ENCODE data around the gene CRYBG1. TPM values are rescaled to one million over a fixed set of nuclear protein-coding genes. Genes with fewer than 3 reads are reported as not detected.

Gene CRYBG1
- total and polyA plus RNA-seq, 4 experiments from 2014 or later: 20.5 to 47.1 (median 38.5) TPM

DNA sequence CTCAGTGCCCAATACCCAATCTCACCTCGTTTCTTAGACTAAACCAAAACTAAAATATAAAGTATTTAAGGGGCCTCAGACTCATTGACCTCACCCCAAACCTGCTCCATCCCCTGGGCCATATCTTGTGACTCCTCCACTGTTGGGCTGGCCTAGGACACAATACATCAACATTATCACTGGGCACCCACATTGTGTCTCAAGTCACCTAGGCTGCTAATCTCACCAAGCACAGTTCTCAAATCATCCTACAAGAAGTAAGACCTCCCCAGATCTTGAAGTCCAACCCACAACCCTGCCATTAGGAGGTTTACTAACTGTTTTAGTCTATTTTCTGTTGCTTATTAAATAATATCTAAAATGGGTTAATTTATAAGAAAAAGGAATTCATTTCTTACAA, 96.2 kb downstream of the CRYBG1 start:
- no peaks in the 10 kb centered on the region for H3K36me3 ChIP-seq (ENCODE audit: insufficient read depth, low read length)
- H3K27ac Mint-ChIP-seq: no peak overlapping the region
- no peak overlapping the region for H3K4me3 Mint-ChIP-seq
- no peak for DNase-seq
- intact Hi-C loops (cut with micrococcal nuclease): no loop called here
- H3K4me1 Mint-ChIP-seq: no peaks in the 10 kb centered on the region
- no peak overlapping the region for H3K4me3 ChIP-seq (ENCODE audit: low read length in 2 of 2)
- no peaks in the 10 kb centered on the region for H3K4me1 ChIP-seq (ENCODE audit: insufficient read depth, low read length)
- CTCF ChIA-PET (ENCODE audit: partially characterized antibody): no interaction called here
- no peaks in the 10 kb centered on the region for H3K36me3 Mint-ChIP-seq
- H3K27me3 ChIP-seq (ENCODE audit: insufficient read depth, low read length): no peaks in the 10 kb centered on the region
- H3K27ac ChIP-seq (ENCODE audit: low read depth, low read length): no peak overlapping the region
- no peaks in the 10 kb centered on the region for H3K9me3 Mint-ChIP-seq
- peaks cover 0 to 8% of the 10 kb centered on the region in 2 donors for H3K27me3 Mint-ChIP-seq
- POLR2A ChIA-PET (ENCODE audit: partially characterized antibody): no interaction called here
- H3K9me3 ChIP-seq (ENCODE audit: control insufficient read depth in 1 of 2, low read length in 2 of 2): no peaks in the 10 kb centered on the region

DNA sequence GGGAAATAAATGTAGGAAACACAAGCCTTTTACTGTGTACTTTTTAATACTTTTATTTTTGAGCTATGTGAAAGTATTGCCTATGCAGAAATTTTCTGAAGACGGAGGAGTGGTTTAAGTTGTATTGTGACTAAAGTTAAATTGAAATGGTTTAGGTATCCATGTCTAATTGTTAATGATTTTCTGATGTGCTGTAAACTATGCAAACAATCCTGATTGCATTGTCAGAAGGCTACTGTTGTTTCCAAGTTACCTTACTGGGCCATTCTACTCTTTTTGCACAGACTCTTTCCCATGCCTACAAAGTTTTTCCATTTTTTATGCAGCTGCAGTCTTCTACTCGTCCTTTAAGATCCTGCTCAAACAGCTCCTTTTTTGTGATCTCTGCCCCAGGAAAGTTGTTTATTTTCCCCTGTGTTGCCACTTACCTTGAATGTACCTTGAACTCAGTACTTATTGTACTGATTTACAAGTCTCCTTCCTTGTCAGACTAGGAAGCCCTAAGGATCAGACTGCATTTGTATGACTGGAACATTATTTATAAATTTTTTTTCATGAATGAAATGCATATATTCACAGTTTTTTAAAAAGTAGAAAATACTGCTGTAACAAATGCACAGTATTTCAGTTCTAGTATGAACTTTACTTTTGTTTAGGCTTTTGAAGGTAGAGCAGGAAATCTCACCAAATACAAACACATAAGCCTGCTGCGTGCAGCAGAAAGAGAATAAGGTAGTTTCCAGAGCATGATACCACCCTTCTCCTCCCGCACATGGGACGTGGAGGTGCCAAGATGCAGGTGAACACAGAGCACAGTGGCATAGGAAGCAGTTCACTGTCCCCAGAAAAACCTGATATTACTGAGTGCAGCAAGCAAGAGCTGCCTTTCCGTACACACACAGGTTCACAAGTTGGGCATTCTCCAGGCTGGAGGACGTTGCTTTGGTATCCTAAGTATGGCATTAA, 97.8 kb downstream of the CRYBG1 start:
- Histone ChIP-seq H3K27me3 (ENCODE audit: insufficient read depth, low read length) (no peaks in the 10 kb centered on the region), H3K9me3 (ENCODE audit: control insufficient read depth in 1 of 2, low read length in 2 of 2) (no peaks in the 10 kb centered on the region), H3K36me3 (ENCODE audit: insufficient read depth, low read length) (no peaks in the 10 kb centered on the region), H3K4me3 (ENCODE audit: low read length in 2 of 2) (no peak overlapping the region), H3K4me1 (ENCODE audit: insufficient read depth, low read length) (no peaks in the 10 kb centered on the region), H3K27ac (ENCODE audit: low read depth, low read length) (no peak overlapping the region)
- H3K27me3 Mint-ChIP-seq: peaks cover 0 to 10% of the 10 kb centered on the region in 2 donors
- H3K36me3 Mint-ChIP-seq: no peaks in the 10 kb centered on the region
- no peaks in the 10 kb centered on the region for H3K4me1 Mint-ChIP-seq
- POLR2A ChIA-PET (ENCODE audit: partially characterized antibody): no interaction called here
- intact Hi-C loops (cut with micrococcal nuclease): no loop called here
- CTCF ChIA-PET (ENCODE audit: partially characterized antibody): interaction anchor here (1.2 to 4.0 kb wide), 2 partner anchors 55 to 108 kb away, joined by 3 to 12 read pairs; no protein-coding TSS in a partner anchor
- no peak overlapping the region for H3K4me3 Mint-ChIP-seq
- H3K27ac Mint-ChIP-seq: no peak overlapping the region
- no peak for DNase-seq
- no peaks in the 10 kb centered on the region for H3K9me3 Mint-ChIP-seq

DNA sequence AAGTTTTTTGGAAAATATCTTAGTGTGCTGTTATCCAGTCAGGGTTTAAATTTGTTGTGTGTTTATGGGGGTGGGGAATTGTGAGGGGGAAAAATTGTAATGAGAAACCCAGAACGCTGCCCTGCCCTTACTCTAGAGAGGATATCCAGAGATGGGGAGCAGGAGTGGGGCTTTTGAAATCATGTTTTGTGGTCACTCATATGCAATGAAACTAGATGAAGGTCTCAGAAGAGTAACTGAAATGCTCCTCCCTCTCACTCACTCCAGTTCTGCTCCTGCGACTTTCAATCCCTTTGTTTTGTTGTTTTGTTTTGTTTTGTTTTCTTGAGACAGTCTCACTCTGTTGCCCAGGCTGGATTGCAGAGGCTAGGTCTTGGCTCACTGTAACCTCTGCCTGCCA, 100.0 kb downstream of the CRYBG1 start:
- no peak overlapping the region for H3K27ac Mint-ChIP-seq
- intact Hi-C loops (cut with micrococcal nuclease): no loop called here
- CTCF ChIA-PET (ENCODE audit: partially characterized antibody): interaction anchor here (1.0 to 4.0 kb wide), 3 partner anchors 16 to 106 kb away, joined by 3 to 12 read pairs (median 3); no protein-coding TSS in a partner anchor
- Histone ChIP-seq H3K4me1 (ENCODE audit: insufficient read depth, low read length) (no peaks in the 10 kb centered on the region), H3K27ac (ENCODE audit: low read depth, low read length) (no peak overlapping the region), H3K9me3 (ENCODE audit: control insufficient read depth in 1 of 2, low read length in 2 of 2) (no peaks in the 10 kb centered on the region), H3K4me3 (ENCODE audit: low read length in 2 of 2) (no peak overlapping the region), H3K27me3 (ENCODE audit: insufficient read depth, low read length) (no peaks in the 10 kb centered on the region), H3K36me3 (ENCODE audit: insufficient read depth, low read length) (no peaks in the 10 kb centered on the region)
- H3K27me3 Mint-ChIP-seq: peaks cover 0 to 14% of the 10 kb centered on the region in 2 donors
- POLR2A ChIA-PET (ENCODE audit: partially characterized antibody): no interaction called here
- no peaks in the 10 kb centered on the region for H3K9me3 Mint-ChIP-seq
- no peaks in the 10 kb centered on the region for H3K4me1 Mint-ChIP-seq
- H3K36me3 Mint-ChIP-seq: no peaks in the 10 kb centered on the region
- H3K4me3 Mint-ChIP-seq: no peak overlapping the region
- DNase-seq: no peak

DNA sequence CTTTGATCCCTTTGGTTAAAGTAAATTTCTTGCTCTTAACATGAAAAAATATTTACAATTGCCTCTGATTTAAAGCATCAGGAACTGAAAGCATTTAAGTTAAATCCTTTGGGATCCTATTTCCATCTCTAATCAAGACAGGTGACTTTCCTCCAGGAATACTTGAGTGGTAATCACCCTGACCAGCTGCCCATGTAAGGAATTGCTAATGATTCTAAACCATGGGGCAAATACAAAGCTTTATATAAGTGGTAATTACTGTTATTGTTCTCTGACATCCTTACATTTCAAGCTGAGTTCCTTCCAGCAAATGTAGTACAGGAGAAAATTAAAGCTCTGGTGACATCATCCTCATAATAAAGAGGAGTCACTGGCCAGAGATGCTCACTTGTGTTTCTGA, 100.6 kb downstream of the CRYBG1 start:
- DNase-seq: no peak
- Mint-ChIP-seq H3K4me1 (no peaks in the 10 kb centered on the region), H3K36me3 (no peaks in the 10 kb centered on the region), H3K27ac (no peak overlapping the region), H3K27me3 (peaks cover 1 to 18% of the 10 kb centered on the region in 2 donors), H3K4me3 (no peak overlapping the region), H3K9me3 (no peaks in the 10 kb centered on the region)
- no peaks in the 10 kb centered on the region for H3K4me1 ChIP-seq (ENCODE audit: insufficient read depth, low read length)
- no peak overlapping the region for H3K27ac ChIP-seq (ENCODE audit: low read depth, low read length)
- H3K36me3 ChIP-seq (ENCODE audit: insufficient read depth, low read length): no peaks in the 10 kb centered on the region
- H3K27me3 ChIP-seq (ENCODE audit: insufficient read depth, low read length): no peaks in the 10 kb centered on the region
- intact Hi-C loops (cut with micrococcal nuclease): no loop called here
- ChIA-PET CTCF (ENCODE audit: partially characterized antibody) (interaction anchor here (1.0 to 4.0 kb wide), 3 partner anchors 15 to 518 kb away, joined by 3 to 12 read pairs (median 3); no protein-coding TSS in a partner anchor), POLR2A (ENCODE audit: partially characterized antibody) (no interaction called here)
- H3K9me3 ChIP-seq (ENCODE audit: control insufficient read depth in 1 of 2, low read length in 2 of 2): no peaks in the 10 kb centered on the region
- H3K4me3 ChIP-seq (ENCODE audit: low read length in 2 of 2): no peak overlapping the region

DNA sequence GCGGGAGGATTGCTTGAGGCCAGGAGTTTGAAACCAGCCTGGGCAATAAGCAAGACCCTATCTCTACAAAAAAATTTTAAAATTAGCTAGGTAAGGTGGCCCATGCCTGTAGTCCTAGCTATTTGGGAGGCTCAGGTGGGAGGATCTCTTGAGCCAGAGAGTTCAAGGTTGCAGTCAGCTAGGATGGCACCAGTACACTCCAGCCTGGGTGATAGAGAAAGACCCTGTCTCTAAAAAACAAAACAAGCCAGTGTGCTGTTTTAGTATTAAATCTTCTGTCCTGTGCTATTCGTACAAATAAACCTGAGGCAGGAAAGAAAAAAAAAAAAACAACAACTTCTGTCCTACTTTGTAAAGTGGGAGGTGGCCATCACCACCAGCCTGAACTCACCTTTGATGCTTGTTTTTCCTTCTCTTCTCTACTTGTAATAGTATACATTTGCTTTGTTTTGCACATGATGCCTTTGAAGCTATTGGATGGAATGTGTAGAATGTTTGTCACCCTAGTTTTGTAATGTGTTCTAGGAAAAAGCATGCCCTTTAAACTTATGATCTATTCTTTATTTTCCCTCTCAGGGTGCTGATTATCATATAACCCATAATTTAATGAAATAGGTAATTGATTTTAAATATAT, 102.5 kb downstream of the CRYBG1 start:
- intact Hi-C loops (cut with micrococcal nuclease): no loop called here
- no peak overlapping the region for H3K27ac ChIP-seq (ENCODE audit: low read depth, low read length)
- H3K36me3 ChIP-seq (ENCODE audit: insufficient read depth, low read length): no peaks in the 10 kb centered on the region
- no peaks in the 10 kb centered on the region for H3K9me3 Mint-ChIP-seq
- no peaks in the 10 kb centered on the region for H3K36me3 Mint-ChIP-seq
- no peak overlapping the region for H3K4me3 Mint-ChIP-seq
- H3K27me3 Mint-ChIP-seq: peaks cover 2 to 18% of the 10 kb centered on the region in 2 donors
- H3K4me1 Mint-ChIP-seq: no peaks in the 10 kb centered on the region
- POLR2A ChIA-PET (ENCODE audit: partially characterized antibody): interaction anchor here (0.6 to 0.9 kb wide), 2 partner anchors 10 to 46 kb away, joined by 3 read pairs; no protein-coding TSS in a partner anchor
- H3K4me3 ChIP-seq (ENCODE audit: low read length in 2 of 2): no peak overlapping the region
- CTCF ChIA-PET (ENCODE audit: partially characterized antibody): interaction anchor here (1.5 to 2.0 kb wide), 3 partner anchors 14 to 19 kb away, joined by 3 to 8 read pairs (median 3); no protein-coding TSS in a partner anchor
- no peaks in the 10 kb centered on the region for H3K27me3 ChIP-seq (ENCODE audit: insufficient read depth, low read length)
- H3K27ac Mint-ChIP-seq: peak overlapping the region in 1 of 7 donors; percentile 7
- DNase-seq: no peak
- no peaks in the 10 kb centered on the region for H3K4me1 ChIP-seq (ENCODE audit: insufficient read depth, low read length)
- H3K9me3 ChIP-seq (ENCODE audit: control insufficient read depth in 1 of 2, low read length in 2 of 2): no peaks in the 10 kb centered on the region

DNA sequence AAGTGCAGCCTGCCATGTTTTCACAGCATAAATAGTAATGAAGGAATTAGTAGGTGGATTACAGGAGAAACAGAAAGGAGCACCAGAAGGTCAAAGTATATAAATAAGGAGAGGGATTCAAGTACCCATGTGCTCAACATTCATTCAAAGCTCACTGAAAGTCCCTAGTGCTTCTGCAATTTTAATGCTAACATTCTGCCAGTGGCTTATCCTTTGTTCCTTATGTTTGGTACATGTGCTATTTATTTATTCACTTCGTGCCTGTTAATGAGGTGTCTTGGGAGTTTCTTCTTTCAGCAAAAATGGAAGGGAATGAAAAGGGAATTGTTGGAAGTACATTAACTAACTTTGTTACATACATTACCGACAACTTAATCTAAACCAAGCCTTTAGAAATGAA, 105.7 kb downstream of the CRYBG1 start:
- H3K27me3 Mint-ChIP-seq: peaks cover 3 to 21% of the 10 kb centered on the region in 2 donors
- H3K4me1 ChIP-seq (ENCODE audit: insufficient read depth, low read length): no peaks in the 10 kb centered on the region
- CTCF ChIA-PET (ENCODE audit: partially characterized antibody): no interaction called here
- no peak overlapping the region for H3K4me3 ChIP-seq (ENCODE audit: low read length in 2 of 2)
- POLR2A ChIA-PET (ENCODE audit: partially characterized antibody): no interaction called here
- no peaks in the 10 kb centered on the region for H3K9me3 ChIP-seq (ENCODE audit: control insufficient read depth in 1 of 2, low read length in 2 of 2)
- no peak for DNase-seq
- intact Hi-C loops (cut with micrococcal nuclease): no loop called here
- no peaks in the 10 kb centered on the region for H3K9me3 Mint-ChIP-seq
- H3K27me3 ChIP-seq (ENCODE audit: insufficient read depth, low read length): no peaks in the 10 kb centered on the region
- H3K36me3 ChIP-seq (ENCODE audit: insufficient read depth, low read length): no peaks in the 10 kb centered on the region
- H3K4me1 Mint-ChIP-seq: no peaks in the 10 kb centered on the region
- H3K36me3 Mint-ChIP-seq: no peaks in the 10 kb centered on the region
- H3K27ac ChIP-seq (ENCODE audit: low read depth, low read length): no peak overlapping the region
- no peak overlapping the region for H3K27ac Mint-ChIP-seq
- H3K4me3 Mint-ChIP-seq: no peak overlapping the region

DNA sequence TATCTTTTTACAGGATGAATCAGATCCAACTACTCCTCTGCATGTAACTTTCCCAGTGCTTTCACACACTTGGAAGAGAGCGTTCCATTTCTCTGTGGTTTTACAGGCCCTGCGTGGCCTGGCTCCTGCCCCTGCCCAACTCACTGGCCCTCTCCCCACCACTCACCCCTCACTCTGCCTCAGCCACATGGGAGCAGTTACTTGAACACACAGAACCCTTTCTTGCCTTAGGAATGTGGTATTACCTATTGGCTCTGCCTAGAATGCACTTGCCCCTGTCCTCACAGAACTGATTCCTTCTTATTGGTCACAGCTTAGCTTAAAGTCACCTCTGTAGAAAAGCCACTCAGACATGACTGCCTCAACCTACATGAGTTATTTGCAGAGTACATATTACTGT, 108.4 kb downstream of the CRYBG1 start:
- Mint-ChIP-seq H3K36me3 (no peaks in the 10 kb centered on the region), H3K27me3 (peaks cover 3 to 15% of the 10 kb centered on the region in 2 donors), H3K4me1 (no peaks in the 10 kb centered on the region), H3K27ac (no peak overlapping the region), H3K4me3 (no peak overlapping the region), H3K9me3 (no peaks in the 10 kb centered on the region)
- ChIA-PET POLR2A (ENCODE audit: partially characterized antibody) (no interaction called here), CTCF (ENCODE audit: partially characterized antibody) (no interaction called here)
- no peak overlapping the region for H3K27ac ChIP-seq (ENCODE audit: low read depth, low read length)
- no peaks in the 10 kb centered on the region for H3K4me1 ChIP-seq (ENCODE audit: insufficient read depth, low read length)
- no peaks in the 10 kb centered on the region for H3K36me3 ChIP-seq (ENCODE audit: insufficient read depth, low read length)
- no peaks in the 10 kb centered on the region for H3K9me3 ChIP-seq (ENCODE audit: control insufficient read depth in 1 of 2, low read length in 2 of 2)
- H3K4me3 ChIP-seq (ENCODE audit: low read length in 2 of 2): no peak overlapping the region
- no peak for DNase-seq
- intact Hi-C loops (cut with micrococcal nuclease): no loop called here
- H3K27me3 ChIP-seq (ENCODE audit: insufficient read depth, low read length): no peaks in the 10 kb centered on the region

Measured in CD4-positive, alpha-beta memory T cell (primary cell).